Posterior vena cava (tissue), 2 donors: ENCODE results near the gene ATXN10. TPM values are rescaled to one million over a fixed set of nuclear protein-coding genes. Genes with fewer than 3 reads are reported as not detected.

Experiments
- DNase-seq: peaks from one replicate; pipeline ENCODE4 v3.0.0-alpha.2; 2020; ENCODE audit warnings: low spot score
- intact Hi-C, 2 donors: fragments of 100-400 bp; cut with DNase I; formaldehyde crosslinking; loops; one replicate each; pipeline versions ENCODE4 v1.14.1 to v1.14.2; 2022 to 2023
- total RNA-seq, 2 donors: library from RNA; stranded (reverse); fragmentation: NEBNext Ultra II Directional; extraction: Animal tissue kit (Norgen Biotek cat#: 25700); gene quantifications; one replicate each; pipeline ENCODE4 v1.2.1, GENCODE V29; 2021
- donor health status: DM: yes; HTN: yes; CAD: no.
- donor health status: DM: yes; HTN: yes; CAD: no.

Gene ATXN10
- total RNA-seq, 2 donors from 2014 or later, result 108 to 117 TPM

DNA sequence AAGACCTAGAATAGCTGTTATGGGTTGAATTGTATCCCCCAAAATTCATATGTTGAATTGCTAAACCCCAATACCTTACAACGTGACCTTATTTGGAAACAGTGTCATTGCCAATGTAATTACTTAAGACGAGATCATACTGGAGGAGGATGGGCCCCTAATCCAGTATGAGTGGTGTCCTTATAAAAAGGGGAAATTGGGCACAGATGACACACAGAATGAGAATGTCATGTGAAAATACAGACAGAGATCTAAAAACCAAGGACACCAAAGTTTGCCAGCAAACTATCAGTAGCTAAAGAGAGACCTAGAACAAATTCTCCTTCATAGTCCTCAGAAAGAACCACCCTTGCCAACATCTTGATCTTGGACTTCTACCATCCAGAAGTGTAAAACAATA, 127.7 kb downstream of the ATXN10 start:
- no peak for DNase-seq
- intact Hi-C loops, result no loop called here

DNA sequence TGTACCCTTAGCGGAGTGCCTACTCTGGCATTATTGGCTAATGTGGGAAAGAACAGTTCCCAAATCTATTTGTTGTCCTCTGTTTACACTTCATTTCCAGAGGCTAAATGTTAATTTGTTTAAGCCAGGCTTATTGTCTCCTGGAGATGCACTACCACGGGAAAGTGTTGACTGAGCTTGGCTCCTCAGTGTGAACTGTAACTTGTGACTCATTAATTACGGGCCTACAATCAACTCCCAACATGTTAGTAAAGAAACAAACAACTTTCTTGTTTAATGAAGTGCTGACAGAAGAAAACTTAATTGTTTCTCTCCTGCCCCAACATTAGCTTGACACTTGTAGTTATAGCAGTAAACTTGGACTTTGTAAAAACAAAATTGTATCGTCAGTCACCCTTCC, 130.4 kb downstream of the ATXN10 start:
- intact Hi-C loops, result loop anchor here in 1 of 2 donors (1.0 kb wide), 1 partner anchor 10 kb away; no protein-coding TSS in a partner anchor
- DNase-seq, result no peak

DNA sequence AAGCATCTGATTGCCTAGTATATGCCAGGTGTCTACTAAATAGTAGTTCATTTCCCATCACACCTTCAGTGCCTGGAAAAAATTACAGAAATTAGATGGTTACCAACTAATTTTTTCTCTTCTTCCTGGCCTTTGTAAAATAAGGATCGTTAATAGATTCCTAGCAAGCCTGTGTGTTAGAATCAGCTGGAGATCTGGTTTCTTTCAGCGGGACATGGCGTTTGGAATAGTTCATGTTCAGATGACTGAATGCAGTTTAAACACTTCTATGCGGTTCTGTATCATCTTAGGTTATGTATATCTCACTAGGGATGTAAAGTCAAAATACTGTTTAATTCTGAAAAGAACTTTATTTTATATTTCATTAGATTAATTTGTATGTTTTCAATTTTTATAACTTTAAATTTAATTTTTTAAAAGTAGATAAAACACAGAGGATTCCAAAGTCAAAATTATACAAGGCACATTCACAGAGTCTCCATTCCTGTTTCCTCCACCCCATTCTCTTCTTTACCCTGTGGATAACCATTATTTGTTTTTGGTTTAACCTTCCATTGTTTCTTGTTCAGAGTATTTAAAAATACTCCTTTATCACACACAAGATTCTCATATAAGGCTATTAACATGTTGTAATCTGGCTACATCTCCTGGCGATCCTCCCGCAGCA, 132.8 kb downstream of the ATXN10 start:
- intact Hi-C loops, result no loop called here
- no peak for DNase-seq

DNA sequence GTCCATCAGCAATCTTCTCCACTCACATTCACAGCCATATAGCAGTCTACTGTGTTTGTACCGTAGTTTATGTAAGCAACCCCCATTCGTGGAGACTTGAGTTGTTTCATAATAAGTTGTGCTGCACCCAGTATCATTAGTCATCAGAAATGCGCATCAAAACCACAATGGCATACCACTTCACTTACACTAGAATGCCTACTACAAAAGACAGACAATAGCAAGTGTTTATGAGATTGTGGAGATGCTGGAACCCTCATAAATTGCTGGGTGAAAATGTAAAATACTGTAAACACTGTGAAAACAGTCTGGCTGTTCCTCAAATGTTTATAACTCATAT, 133.3 kb downstream of the ATXN10 start:
- no peak for DNase-seq
- intact Hi-C loops, result no loop called here

DNA sequence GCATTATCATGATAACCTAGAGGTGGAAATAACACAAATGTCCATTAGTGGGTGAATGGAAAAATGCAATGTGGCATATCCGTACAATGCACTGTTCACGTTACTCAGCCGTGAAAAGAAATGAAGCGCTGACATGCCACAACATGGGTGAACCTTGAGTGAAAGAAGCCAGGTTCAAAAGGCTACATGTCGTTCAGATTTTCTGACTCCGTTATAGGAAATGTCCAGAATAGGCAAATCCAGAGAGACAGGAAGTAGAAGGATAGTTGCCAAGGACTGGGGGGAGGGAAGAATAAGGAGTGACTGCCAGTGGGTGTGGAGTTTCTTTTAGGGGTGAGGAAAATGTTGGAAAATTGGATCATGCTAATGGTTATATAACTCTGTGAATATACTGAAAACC, 133.8 kb downstream of the ATXN10 start:
- no peak for DNase-seq
- intact Hi-C loops, result no loop called here

DNA sequence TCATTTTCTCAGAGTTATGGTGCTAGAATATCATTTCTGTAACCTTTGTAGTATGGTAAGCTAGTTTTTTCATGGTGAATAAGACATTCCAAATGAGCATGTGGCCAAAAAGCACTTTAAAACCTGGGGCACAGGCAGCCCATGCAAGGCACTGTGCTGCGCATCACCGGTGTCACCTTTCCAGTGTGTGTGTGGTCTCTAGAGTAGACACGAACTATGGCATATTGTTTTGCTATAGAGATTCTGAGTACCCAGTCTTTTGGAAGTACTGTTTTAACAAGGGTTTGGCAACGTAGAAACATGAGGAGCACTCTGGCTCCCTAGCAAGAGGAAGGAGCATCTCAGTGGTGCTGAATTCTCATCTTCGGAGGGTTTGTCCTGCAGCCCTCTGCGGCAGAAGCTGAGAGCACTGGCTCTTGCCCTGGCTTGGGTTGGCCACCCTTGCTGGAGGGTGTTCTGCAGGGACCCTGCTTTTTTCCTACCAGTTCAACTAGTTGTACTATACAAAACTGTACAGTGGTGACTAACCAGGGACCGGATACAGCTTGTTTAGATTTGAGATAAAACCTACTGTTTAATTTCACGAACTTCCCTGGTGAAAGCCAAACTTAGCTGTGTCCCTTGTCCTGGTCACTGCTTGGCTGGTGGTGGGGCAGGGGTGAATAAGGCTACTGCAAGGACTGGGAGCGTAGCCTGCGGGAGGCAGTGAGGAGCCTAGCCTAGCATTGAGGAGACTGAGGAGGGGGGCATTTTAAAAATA, 135.7 kb downstream of the ATXN10 start:
- no peak for DNase-seq
- intact Hi-C loops, result no loop called here

DNA sequence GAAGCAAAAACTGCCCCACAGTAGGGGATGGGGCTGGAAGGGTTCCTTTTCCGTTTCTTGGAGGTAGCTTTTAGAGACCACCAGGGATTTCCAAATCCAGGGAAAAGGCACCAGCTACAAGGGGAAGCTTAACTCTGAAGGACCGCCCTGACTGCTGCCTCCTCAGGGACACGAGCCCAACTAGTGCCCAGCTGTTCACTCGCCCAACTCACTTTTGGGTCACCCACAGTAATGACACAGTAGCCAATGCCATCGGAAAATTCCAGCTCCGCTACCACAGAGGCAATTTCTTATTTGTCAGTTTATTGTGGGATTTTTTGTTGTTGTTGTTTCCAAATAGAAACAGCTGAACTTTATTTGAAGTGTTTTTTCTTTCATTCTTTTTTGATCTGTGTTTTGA, 141.3 kb downstream of the ATXN10 start:
- no peak for DNase-seq
- intact Hi-C loops, result no loop called here

DNA sequence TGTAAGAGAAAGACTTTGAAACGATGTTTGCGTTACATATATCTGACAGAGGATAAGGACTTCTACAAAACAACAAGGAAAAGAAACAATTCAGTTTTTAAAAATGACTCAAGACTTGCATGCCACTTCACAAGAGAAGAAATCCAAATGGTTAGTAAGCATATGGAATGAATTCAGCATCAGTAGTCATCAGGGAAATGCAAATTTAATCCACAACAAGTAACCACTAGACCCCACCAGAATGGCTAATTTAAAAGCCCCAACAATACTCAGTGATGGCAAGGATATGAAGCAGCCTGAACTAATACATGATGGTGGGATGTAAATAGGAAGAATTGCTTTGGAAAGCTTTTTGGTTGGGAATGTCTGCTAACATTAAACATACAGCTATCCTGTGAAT, 142.6 kb downstream of the ATXN10 start:
- DNase-seq, result no peak
- intact Hi-C loops, result no loop called here

DNA sequence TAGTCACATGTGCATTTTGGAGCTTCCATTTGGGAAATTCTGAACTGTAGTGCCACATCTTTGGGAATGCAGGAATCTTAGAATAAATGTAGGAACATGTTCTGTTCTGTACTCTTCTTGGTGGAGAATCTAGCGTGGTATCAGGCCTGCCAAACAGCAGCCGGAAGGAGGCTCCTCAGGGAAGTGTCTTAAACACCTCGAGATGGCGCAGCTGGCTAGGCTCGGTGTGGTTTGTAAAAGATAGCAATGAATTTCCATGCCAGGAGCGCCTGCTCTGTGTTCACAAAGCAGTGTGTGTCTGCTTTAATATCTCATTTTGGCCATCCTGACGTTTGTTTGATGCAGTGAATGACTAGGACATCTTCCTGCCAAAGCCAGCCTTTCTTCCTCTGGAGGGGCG, 145.1 kb downstream of the ATXN10 start:
- DNase-seq, result no peak

DNA sequence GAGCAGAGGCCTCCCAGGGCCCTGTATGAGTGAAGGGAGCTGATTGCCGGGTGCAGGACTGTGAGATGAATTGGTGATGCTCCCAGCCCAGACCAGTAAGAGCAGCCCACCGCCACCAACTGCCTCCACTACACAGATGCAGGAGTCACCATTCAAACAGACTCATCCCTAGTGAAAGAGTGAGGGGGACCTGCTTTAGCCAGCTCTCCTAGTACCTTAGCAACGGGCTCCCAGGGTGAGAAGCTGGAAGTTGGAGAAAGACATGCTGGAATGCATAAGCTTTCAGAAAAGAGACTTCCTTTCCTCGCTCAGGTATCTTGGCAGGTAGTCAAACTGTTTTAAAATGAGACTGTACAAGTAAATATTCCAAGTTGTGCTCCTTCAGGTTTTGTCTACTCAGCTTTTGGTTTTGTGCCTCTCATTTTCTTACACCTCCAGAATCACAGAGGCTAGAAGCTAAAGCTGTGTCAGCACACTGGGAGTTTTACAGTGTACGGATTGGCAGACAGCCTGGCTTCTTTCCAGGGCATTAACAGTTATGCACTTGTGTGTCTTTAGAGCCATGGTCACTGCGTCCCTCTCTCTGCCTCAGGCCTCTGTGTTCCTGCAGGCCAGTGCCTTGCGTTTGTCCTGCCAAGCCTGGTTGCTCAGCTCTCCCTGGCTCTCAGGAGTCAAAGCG, 146.2 kb downstream of the ATXN10 start:
- intact Hi-C loops, result loop anchor here in 1 of 2 donors (2.0 kb wide), 1 partner anchor 65 kb away; no protein-coding TSS in a partner anchor
- no peak for DNase-seq

More for the DNA sequence above, 145.1 kb downstream of the ATXN10 start:
- intact Hi-C loops, result no loop called here

DNA sequence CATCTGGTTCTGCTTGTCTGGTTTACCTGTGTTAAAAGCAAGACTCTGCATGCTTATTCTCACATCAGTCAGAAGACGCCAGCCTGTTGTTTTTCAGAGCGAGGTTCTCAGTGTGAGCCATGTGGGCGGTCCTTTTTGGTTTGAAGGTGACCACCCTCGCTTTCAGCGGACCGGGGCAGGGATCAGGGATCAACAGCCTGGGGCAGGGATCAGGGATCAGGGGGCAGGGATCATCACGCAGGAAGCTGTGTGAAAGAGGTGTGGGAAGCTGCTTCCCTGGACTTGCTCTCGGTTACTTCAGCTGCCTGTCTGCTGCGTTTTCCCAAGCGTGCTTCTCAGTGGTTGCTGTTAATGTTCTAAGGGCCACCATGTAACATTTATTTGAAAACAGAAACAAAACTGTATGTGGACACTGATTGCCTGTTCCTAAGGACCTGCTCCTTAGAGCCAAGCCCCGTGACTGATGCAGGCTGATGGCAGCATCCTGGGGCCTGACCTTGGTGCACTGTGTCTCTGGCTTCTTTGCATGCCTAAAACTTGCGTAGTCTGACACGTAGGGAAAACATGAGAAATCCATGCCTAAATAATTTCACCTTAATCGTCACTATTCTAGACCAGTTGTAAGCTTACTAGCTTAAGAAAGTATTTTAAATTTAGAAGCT, 146.9 kb downstream of the ATXN10 start:
- DNase-seq, result no peak
- intact Hi-C loops, result loop anchor here in 1 of 2 donors (2.0 kb wide), 1 partner anchor 66 kb away; no protein-coding TSS in a partner anchor

DNA sequence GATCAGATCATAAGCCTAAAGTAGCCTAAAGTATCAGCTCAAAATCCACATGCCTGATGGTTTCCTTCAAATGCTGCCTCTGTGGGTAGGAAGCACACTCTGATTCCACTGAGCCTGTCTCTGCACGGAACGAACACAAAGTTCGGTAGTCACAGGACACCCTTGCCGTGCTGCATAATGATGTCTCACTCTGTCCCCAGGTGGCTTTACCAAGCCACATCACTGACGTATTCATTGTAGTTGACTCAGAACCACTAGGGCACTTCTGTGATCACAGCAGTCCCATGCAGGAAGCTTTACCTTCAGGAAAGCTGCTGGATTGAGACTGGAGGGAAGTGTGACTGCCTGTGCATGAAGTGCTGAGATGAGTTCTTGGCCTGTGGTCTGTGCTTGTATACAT, 147.7 kb downstream of the ATXN10 start:
- no peak for DNase-seq
- intact Hi-C loops, result loop anchor here in 1 of 2 donors (2.0 kb wide), 1 partner anchor 67 kb away; no protein-coding TSS in a partner anchor

DNA sequence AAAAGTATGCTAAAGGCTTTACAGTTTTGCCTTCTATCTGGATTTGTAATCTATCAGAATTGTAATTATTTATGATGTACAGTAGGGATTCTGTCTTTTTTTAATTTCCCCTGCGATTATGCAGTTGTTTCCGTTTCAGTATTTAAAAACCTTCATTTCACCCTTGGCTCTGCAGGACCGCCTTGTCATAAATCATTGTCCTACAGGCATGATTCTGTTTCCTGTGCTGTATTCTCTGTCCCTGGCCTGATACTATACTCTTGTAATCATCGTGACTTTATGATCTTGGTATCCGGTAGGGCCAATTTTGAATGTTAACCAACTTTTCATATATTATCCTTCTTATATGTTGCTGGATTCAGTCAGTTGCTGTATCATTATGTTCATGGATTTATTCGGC, 151.7 kb downstream of the ATXN10 start:
- DNase-seq, result no peak
- intact Hi-C loops, result no loop called here

DNA sequence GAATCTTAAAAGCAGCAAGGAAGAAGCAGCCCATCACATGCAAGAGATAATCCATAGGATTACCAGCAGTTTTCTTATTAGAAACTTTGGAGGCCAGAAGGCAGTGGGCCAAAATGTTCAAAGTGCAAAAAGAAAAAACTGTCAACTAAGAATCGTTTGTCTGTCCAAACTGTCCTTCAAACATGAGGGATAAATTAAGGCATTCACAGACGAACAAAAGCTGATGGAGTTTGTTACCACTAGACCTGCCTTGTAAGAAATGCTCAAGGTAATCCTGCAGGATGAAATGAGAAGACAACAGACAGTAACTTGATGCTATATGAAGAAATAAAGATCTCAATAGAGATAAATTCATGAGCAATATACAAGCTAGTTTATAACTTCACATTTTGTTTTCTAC, 154.9 kb downstream of the ATXN10 start:
- no peak for DNase-seq
- intact Hi-C loops, result no loop called here

DNA sequence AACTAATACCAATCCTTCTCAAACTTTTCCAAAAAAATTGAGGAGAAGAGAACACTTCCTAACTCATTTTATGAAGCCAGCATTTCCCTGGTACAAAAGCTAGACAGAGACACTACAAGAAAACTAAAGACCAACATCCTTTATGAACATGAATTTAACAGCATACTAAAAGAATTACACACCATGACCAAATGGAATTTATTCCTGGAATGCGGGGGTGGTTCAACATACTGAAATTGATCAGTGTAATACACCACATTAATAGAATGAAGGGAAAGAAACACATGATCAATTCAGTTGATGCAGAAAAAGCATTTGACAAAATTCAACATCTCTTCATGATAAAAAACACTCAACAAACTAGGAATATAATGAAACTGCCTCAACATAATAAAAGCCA, 157.2 kb downstream of the ATXN10 start:
- DNase-seq, result no peak
- intact Hi-C loops, result no loop called here

DNA sequence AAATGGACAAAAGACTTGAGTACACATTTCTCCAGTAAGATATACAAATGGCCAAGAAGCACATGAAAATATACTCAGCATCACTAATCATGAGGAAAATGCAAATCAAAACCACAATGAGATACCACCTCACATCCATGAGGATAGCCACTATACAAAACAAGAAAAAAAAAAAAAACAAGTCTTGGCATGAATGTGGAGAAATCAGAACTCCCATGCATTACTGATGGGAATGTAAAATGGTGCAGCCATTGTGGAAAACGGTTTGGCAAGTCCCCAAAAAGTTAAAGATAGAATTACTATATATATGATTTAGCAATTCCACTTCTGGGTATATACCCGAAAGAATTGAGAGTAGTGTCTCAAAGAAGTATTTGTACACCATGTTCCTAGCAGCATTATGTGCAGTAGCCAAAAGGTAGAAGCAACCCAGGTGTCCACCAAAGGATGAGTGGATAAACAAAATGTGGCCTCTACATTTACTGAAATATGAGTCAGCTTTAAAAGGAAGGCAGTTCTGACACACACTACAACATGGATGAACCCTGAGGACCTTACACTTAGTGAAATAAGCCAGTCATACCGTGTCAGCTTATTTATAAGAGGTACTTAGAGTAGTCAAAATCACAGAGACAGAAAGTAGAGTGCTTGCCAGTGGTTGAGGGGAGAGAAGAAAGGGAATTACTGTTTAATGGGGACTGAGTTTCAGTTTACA, 159.1 kb downstream of the ATXN10 start:
- intact Hi-C loops, result no loop called here
- no peak for DNase-seq

DNA sequence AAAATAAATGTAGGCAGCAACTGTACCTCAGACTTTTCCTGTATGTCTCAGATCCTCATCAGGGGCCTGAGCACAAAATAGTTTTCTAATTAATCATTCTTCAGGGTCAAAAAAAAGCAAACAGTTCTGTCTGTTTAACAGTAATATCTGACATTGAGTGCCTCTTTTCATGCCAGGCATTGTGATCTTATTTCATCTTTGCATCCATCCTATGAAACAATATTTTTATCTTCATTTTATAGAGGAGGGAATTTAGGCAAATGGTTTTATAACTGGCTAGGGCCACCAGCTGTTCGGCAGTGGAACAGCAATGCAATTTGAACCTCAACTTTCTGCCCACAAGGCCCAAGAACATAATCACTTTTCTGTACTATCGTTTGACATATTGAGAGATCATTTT, 159.8 kb downstream of the ATXN10 start:
- intact Hi-C loops, result no loop called here
- no peak for DNase-seq

DNA sequence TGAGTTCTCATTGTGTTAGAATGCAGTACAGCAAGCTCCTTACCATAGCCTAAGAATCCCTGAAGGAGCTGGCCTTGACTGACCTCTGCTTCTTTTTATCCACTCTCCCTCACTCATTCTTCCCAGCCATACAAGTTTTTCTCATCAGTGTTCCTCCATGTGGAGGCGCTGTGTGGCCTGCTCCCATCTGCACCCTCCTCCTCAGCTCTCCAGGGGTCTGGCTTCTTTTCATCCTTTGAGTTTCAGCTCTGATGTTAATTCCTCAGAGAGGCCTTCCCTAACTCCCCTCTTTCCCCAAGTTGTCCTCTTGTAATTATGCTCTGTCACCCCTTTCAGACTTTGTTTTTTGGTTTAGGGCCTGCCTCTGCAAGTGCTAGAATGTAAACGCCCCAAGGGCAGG, 160.5 kb downstream of the ATXN10 start:
- intact Hi-C loops, result no loop called here

DNA sequence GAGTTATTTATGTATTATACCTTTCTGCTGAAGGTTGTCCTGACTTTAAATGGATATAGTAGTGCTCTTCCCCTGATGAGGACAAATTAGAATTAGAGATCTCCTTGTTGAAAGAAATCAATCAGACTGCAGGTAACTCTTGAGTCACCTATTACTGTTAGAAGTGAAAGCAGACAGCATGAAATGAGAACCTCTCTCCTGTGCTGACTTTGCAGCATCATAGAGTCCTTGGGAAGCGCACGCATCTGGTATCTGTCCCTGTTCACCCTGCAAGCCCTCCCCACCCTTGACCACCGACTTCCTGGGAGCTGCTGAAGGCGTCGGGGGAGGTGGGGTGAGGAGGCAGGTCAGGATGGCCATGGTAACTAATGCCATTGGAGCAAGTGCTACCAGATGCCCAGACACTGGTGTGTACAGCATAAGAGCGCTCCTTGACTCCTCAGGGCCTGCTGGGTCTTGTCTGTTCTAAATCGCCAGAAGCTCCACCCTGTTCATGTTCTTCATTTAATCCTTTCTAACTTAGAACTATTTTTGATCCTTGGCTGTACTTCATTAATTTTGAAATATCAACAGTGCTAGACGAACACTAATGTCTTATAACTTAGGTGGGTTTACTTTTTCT, 161.4 kb downstream of the ATXN10 start:
- intact Hi-C loops, result no loop called here
- DNase-seq, result no peak

More for the DNA sequence above, 160.5 kb downstream of the ATXN10 start:
- DNase-seq, result no peak
